Mucosa of rectum (tissue), 2 donors: Measurements from ENCODE around the gene ILK.

Experiments
- H3K27ac ChIP-seq, 2 donors: one replicate each; pipeline ENCODE4 v1.7.0; 2013; ENCODE audit warnings: inconsistent platforms in 2 of 2, low read depth in 2 of 2, low read length in 2 of 2
- H3K27me3 ChIP-seq, 2 donors: one replicate each; pipeline ENCODE4 v1.7.0; 2013; ENCODE audit warnings: low read length in 2 of 2; ENCODE audit not compliant: control insufficient read depth in 2 of 2, insufficient read depth in 2 of 2
- H3K36me3 ChIP-seq, 2 donors: one replicate each; pipeline ENCODE4 v1.7.0; 2013; ENCODE audit warnings: low read length in 2 of 2; ENCODE audit not compliant: control insufficient read depth in 2 of 2, insufficient read depth in 2 of 2
- H3K4me1 ChIP-seq, 2 donors: one replicate each; pipeline ENCODE4 v1.7.0; 2013; ENCODE audit warnings: low read length in 2 of 2, mild to moderate bottlenecking in 1 of 2; ENCODE audit not compliant: control insufficient read depth in 2 of 2, insufficient read depth in 2 of 2
- H3K4me3 ChIP-seq, 2 donors: one replicate each; pipeline ENCODE4 v1.7.0; 2013; ENCODE audit warnings: low read length in 2 of 2
- H3K9ac ChIP-seq, 2 donors: one replicate each; pipeline ENCODE4 v1.7.0; 2013; ENCODE audit warnings: low read length in 2 of 2, low read depth in 1 of 2, mild to moderate bottlenecking in 1 of 2
- H3K9me3 ChIP-seq, 2 donors: one replicate each; pipeline ENCODE4 v1.7.0; 2013; ENCODE audit warnings: low read length in 2 of 2; ENCODE audit not compliant: control insufficient read depth in 2 of 2
- donor health status: healthy.
- donor health status: Normal muscosa, but diverticular disease.

ILK gene

GRCh38 chr11:6656584-6656915 lies 53.0 kb downstream of the ILK start:
- peak overlapping the region in 1 of 2 donors; percentile 63 for H3K9ac ChIP-seq
- peaks cover 23 to 29% of the 10 kb centered on the region in 2 donors for H3K27me3 ChIP-seq
- no peaks in the 10 kb centered on the region for H3K9me3 ChIP-seq
- no peaks in the 10 kb centered on the region for H3K36me3 ChIP-seq
- no peak overlapping the region for H3K4me3 ChIP-seq
- no peak overlapping the region for H3K27ac ChIP-seq
- peaks cover 0 to 4% of the 10 kb centered on the region in 2 donors for H3K4me1 ChIP-seq

GRCh38 chr11:6656936-6657335 lies 53.4 kb downstream of the ILK start:
- peaks cover 0 to 4% of the 10 kb centered on the region in 2 donors for H3K4me1 ChIP-seq
- no peaks in the 10 kb centered on the region for H3K36me3 ChIP-seq
- H3K9ac ChIP-seq: no peak overlapping the region
- no peak overlapping the region for H3K4me3 ChIP-seq
- no peaks in the 10 kb centered on the region for H3K9me3 ChIP-seq
- H3K27ac ChIP-seq: no peak overlapping the region
- peaks cover 23 to 29% of the 10 kb centered on the region in 2 donors for H3K27me3 ChIP-seq

GRCh38 chr11:6657346-6657745 lies 53.8 kb downstream of the ILK start:
- Histone ChIP-seq H3K27me3 (peaks cover 23 to 29% of the 10 kb centered on the region in 2 donors), H3K4me3 (no peak overlapping the region), H3K36me3 (no peaks in the 10 kb centered on the region), H3K27ac (no peak overlapping the region), H3K9ac (no peak overlapping the region), H3K4me1 (peaks cover 0 to 3% of the 10 kb centered on the region in 2 donors), H3K9me3 (no peaks in the 10 kb centered on the region)

GRCh38 chr11:6658647-6659046 lies 55.1 kb downstream of the ILK start:
- H3K9me3 ChIP-seq: no peaks in the 10 kb centered on the region
- H3K27me3 ChIP-seq: peaks cover 23 to 29% of the 10 kb centered on the region in 2 donors
- no peaks in the 10 kb centered on the region for H3K4me1 ChIP-seq
- no peaks in the 10 kb centered on the region for H3K36me3 ChIP-seq
- H3K27ac ChIP-seq: no peak overlapping the region
- no peak overlapping the region for H3K9ac ChIP-seq
- H3K4me3 ChIP-seq: no peak overlapping the region
